B cell (primary cell): Measurements from ENCODE around the gene CWF19L1.

Source experiments
- CTCF ChIP-seq: fragments of 200-600 bp; IDR thresholded peaks from one replicate; pipeline ENCODE4 v1.8.0; 2022; ENCODE audit warnings: antibody characterized with exemption, mild to moderate bottlenecking
- EZH2 ChIP-seq: IDR thresholded peaks from 2 replicates; pipeline ENCODE4 v1.6.1; 2012; ENCODE audit warnings: borderline replicate concordance, low read depth, mild to moderate bottlenecking, moderate library complexity, low read length; ENCODE audit not compliant: insufficient read depth, poor library complexity, severe bottlenecking

- no peak for TF ChIP-seq CTCF
- TF ChIP-seq EZH2 = no peak
Measured at GRCh38 chr10:100293066-100293465, 25.6 kb upstream of the CWF19L1 start.
